Esophagus squamous epithelium (tissue), 4 donors: Measurements from ENCODE around the gene FAM47B.

Source experiments
- POLR2A ChIP-seq, 4 donors: fragments of 450-650 bp; IDR thresholded peaks; one replicate each; pipeline ENCODE4 v1.6.1; 2017; ENCODE audit warnings: antibody characterized with exemption in 4 of 4, mild to moderate bottlenecking in 4 of 4, moderate library complexity in 3 of 4
- TF ChIP-seq, protein P1 (sequence below), 6 experiments: fragments of 450-650 bp in 4 of 6; fragments of 200-600 bp in 2 of 6; sonication (generic) in 2 of 6; IDR thresholded peaks; one replicate each; pipeline ENCODE4 v1.5.1; 2016 to 2019; ENCODE audit warnings: antibody characterized with exemption in 6 of 6, mild to moderate bottlenecking in 4 of 6, moderate library complexity in 4 of 6

DNA sequence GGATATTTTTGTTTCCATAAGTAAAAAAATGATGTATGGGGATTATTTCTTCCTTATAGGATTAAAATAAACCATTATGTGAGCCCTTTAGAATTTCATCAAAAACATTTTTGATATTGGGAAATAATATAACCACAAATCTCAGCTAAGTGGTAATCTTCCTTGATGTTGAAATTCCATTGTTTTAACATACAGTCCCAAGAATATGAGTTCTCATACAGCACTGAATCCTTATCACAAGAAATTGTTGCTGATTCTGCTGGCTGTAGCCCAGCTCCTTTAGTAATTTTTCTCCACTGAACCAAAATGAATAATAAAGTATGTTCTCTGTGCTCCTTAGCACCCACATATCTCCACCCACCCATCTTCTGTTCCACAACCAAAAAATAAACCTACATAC lies 41.9 kb upstream of the FAM47B start:
- TF ChIP-seq, protein P1, sequence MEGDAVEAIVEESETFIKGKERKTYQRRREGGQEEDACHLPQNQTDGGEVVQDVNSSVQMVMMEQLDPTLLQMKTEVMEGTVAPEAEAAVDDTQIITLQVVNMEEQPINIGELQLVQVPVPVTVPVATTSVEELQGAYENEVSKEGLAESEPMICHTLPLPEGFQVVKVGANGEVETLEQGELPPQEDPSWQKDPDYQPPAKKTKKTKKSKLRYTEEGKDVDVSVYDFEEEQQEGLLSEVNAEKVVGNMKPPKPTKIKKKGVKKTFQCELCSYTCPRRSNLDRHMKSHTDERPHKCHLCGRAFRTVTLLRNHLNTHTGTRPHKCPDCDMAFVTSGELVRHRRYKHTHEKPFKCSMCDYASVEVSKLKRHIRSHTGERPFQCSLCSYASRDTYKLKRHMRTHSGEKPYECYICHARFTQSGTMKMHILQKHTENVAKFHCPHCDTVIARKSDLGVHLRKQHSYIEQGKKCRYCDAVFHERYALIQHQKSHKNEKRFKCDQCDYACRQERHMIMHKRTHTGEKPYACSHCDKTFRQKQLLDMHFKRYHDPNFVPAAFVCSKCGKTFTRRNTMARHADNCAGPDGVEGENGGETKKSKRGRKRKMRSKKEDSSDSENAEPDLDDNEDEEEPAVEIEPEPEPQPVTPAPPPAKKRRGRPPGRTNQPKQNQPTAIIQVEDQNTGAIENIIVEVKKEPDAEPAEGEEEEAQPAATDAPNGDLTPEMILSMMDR (IDR thresholded peaks at IDR 0.05), result no peak
- no peak for TF ChIP-seq POLR2A (IDR thresholded peaks at IDR 0.05)
